ENCODE data around the gene ANKRD33B. TPM values are rescaled to one million over a fixed set of nuclear protein-coding genes. Genes with fewer than 3 reads are reported as not detected.

The ANKRD33B gene
- total RNA-seq, 6 donors from 2014 or later = 3.1 to 10.5 (median 7.9) TPM

DNA sequence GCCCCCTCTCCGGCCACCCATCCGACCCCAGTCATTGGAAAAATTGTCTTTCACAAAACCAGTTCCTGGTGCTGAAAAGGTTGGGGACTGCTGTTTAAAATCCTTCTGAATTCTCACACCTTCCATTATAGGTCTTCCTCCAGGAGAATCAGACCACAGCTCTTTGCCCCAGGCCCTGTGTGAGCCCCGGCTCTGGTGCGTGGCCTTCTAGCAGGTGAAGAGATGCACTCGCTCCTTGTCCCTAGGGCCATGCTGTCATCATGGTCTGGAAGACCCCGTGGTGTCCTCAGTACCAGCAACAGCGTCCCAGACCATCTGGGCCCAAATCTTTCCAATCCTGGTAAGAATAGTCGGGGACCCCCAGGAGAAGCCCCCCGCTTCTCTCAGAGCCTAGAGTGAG, 101.9 kb downstream of the ANKRD33B start:
- ATAC-seq (ENCODE audit: low FRiP score in 2 of 2) = no peak
- Histone ChIP-seq H3K36me3 (no peaks in the 10 kb centered on the region), H3K4me3 (no peak overlapping the region), H3K27me3 (no peaks in the 10 kb centered on the region), H3K9me3 (no peaks in the 10 kb centered on the region), H3K27ac (no peak overlapping the region), H3K4me1 (no peaks in the 10 kb centered on the region)
- 94 to 95% methylated on average over 9 of the region's 9 CpGs for WGBS, 2 donors
- no peak for DNase-seq
- TF ChIP-seq EP300 (IDR thresholded peaks at IDR 0.05) (no peak), POLR2AphosphoS5 (IDR thresholded peaks at IDR 0.05) (no peak), CTCF (IDR thresholded peaks at IDR 0.05) (no peak), POLR2A (IDR thresholded peaks at IDR 0.05) (no peak)

- H3K36me3 ChIP-seq = no peaks in the 10 kb centered on the region
- no peak overlapping the region for H3K4me3 ChIP-seq
- H3K27me3 ChIP-seq = no peaks in the 10 kb centered on the region
- 86 to 90% methylated on average over 4 to 7 of the region's 7 CpGs for WGBS, 2 donors
- TF ChIP-seq CTCF (IDR thresholded peaks at IDR 0.05) = no peak
- no peak for TF ChIP-seq POLR2A (IDR thresholded peaks at IDR 0.05)
- DNase-seq (no peak), ATAC-seq (ENCODE audit: low FRiP score in 2 of 2) (no peak)
- H3K4me1 ChIP-seq = no peaks in the 10 kb centered on the region
- no peak overlapping the region for H3K27ac ChIP-seq
- H3K9me3 ChIP-seq = no peaks in the 10 kb centered on the region
Measured at GRCh38 chr5:10666531-10667299, 102.8 kb downstream of the ANKRD33B start.

DNA sequence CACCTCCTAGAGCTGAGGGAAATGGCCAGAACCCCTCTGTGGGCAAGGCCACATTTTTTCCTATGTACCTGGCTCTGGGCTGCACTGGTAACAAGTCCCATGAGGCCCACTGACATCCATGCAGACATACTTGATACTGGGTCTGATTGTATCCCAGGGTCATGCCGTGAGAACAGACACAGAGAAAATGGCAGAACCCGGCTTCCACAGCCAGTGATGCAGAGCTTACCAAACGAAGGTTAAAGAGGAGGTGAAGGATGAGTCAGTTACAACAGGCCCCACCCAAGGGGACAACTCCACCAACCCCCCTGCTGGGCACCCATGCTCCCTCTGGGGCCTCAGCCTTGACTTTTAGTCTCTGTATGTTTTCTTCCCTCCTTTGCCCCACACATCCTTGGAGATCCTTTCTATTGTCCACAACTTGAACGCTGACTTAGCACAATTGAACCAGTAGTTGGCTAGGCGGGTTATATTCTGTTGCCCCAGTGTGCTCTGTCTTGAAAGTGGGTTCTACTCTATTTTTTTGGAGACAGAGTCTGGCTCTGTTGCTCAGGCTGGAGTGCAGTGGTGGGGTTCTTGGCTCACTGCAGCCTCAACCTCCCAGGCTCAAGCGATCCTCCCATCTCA, 103.7 kb downstream of the ANKRD33B start:
- ATAC-seq (ENCODE audit: low FRiP score in 2 of 2) (no peak), DNase-seq (no peak)
- TF ChIP-seq POLR2AphosphoS5 (IDR thresholded peaks at IDR 0.05) (no peak), CTCF (IDR thresholded peaks at IDR 0.05) (no peak), EP300 (IDR thresholded peaks at IDR 0.05) (no peak), POLR2A (IDR thresholded peaks at IDR 0.05) (no peak)
- Histone ChIP-seq H3K36me3 (no peaks in the 10 kb centered on the region), H3K27me3 (no peaks in the 10 kb centered on the region), H3K4me1 (no peaks in the 10 kb centered on the region), H3K4me3 (no peak overlapping the region), H3K9me3 (no peaks in the 10 kb centered on the region), H3K27ac (no peak overlapping the region)
- WGBS, 2 donors = 81 to 95% methylated on average over 5 to 6 of the region's 6 CpGs

DNA sequence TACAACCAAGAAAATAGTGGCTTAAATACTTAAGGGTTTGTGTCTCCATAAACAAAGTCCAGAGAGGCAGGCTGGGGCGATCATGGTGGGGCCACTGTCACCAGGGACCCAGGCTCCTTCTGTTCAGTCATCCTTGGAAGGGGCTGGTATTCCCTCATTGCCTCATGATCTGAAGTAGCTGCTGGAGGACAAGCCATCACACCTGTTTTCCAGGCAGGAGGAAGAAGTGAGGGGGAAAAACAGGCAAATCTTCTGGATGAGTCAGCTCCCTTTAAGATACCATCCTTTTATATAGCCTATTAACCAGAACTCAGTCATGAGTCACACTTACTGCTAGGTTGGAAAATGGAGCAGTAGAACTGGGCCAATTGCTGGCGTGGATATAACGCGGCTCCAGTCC, 104.8 kb downstream of the ANKRD33B start:
- H3K27me3 ChIP-seq = no peaks in the 10 kb centered on the region
- no peak overlapping the region for H3K27ac ChIP-seq
- no peaks in the 10 kb centered on the region for H3K4me1 ChIP-seq
- no peaks in the 10 kb centered on the region for H3K9me3 ChIP-seq
- ATAC-seq (ENCODE audit: low FRiP score in 2 of 2) = no peak
- H3K36me3 ChIP-seq = no peaks in the 10 kb centered on the region
- 88 to 98% methylated on average over 4 of the region's 4 CpGs for WGBS, 2 donors
- no peak for DNase-seq
- TF ChIP-seq POLR2A (IDR thresholded peaks at IDR 0.05) = no peak
- TF ChIP-seq CTCF (IDR thresholded peaks at IDR 0.05) = no peak
- TF ChIP-seq POLR2AphosphoS5 (IDR thresholded peaks at IDR 0.05) = no peak
- no peak for TF ChIP-seq EP300 (IDR thresholded peaks at IDR 0.05)
- H3K4me3 ChIP-seq = no peak overlapping the region

GRCh38 chr5:10669983-10670382, 106.1 kb downstream of the ANKRD33B start:
- no peak for TF ChIP-seq POLR2A (IDR thresholded peaks at IDR 0.05)
- no peak for TF ChIP-seq CTCF (IDR thresholded peaks at IDR 0.05)
- TF ChIP-seq EP300 (IDR thresholded peaks at IDR 0.05) = no peak
- TF ChIP-seq POLR2AphosphoS5 (IDR thresholded peaks at IDR 0.05) = no peak
- WGBS, 2 donors = 96 to 100% methylated on average over 1 of the region's 1 CpG
- Histone ChIP-seq H3K4me1 (no peaks in the 10 kb centered on the region), H3K27me3 (no peaks in the 10 kb centered on the region), H3K4me3 (no peak overlapping the region), H3K9me3 (no peaks in the 10 kb centered on the region), H3K36me3 (no peaks in the 10 kb centered on the region), H3K27ac (no peak overlapping the region)
- no peak for DNase-seq
- ATAC-seq (ENCODE audit: low FRiP score in 2 of 2) = no peak

Measured in upper lobe of left lung (tissue), 6 donors.